HG03342 (cell line): ENCODE data around the gene KCNK7.
A peak's percentile ranks its signal among the peaks of the same experiment; 100 is the strongest.
"Not testable (repeated sequence)": the region's sequence is repeated elsewhere in the genome, so short reads cannot be mapped to it uniquely, and the experiment has no call there.

Experiments used
- ATAC-seq: cut with Tn5 transposase; IDR thresholded peaks from one replicate; pipeline ENCODE4 v1.9.1; 2021; ENCODE audit warnings: mild to moderate bottlenecking, moderate library complexity; ENCODE audit not compliant: unreplicated experiment

Gene KCNK7

GRCh38 chr11:65595543-65596281 lies at the start of gene KCNK7:
TSS of gene KCNK7 (minus strand) at chr11:65595800. CDS start at chr11:65595772, 28 bp downstream.
- no peak for ATAC-seq

GRCh38 chr11:65644837-65645236 lies 49.2 kb upstream of the KCNK7 start:
- ATAC-seq, result no peak

GRCh38 chr11:65643971-65644370 lies 48.4 kb upstream of the KCNK7 start:
- no peak for ATAC-seq

GRCh38 chr11:65642014-65642671 lies 46.5 kb upstream of the KCNK7 start:
- no peak for ATAC-seq

GRCh38 chr11:65641297-65642013 lies 45.9 kb upstream of the KCNK7 start:
- no peak for ATAC-seq

- no peak for ATAC-seq
These were observed 45.1 kb upstream of the KCNK7 start for GRCh38 chr11:65640483-65641296.

GRCh38 chr11:65639623-65640482 lies 44.3 kb upstream of the KCNK7 start:
- ATAC-seq, result peak; percentile 40

GRCh38 chr11:65639228-65639597 lies 43.6 kb upstream of the KCNK7 start:
- ATAC-seq, result not testable (repeated sequence)

- ATAC-seq, result peak; percentile 36
These were observed 42.3 kb upstream of the KCNK7 start, which contains the start of gene SIPA1 for GRCh38 chr11:65637794-65638419. TSS of gene SIPA1 (plus strand) at chr11:65638101. CDS start at chr11:65640922, 2,821 bp downstream.

- no peak for ATAC-seq
These were observed 41.5 kb upstream of the KCNK7 start for GRCh38 chr11:65637032-65637557.

GRCh38 chr11:65636108-65637031 lies 40.8 kb upstream of the KCNK7 start:
- ATAC-seq, result no peak

- ATAC-seq, result no peak
These were observed 39.5 kb upstream of the KCNK7 start for GRCh38 chr11:65634905-65635731.

- ATAC-seq, result no peak
These were observed 38.8 kb upstream of the KCNK7 start for GRCh38 chr11:65634440-65634839.

- ATAC-seq, result no peak
These were observed 38.5 kb upstream of the KCNK7 start for GRCh38 chr11:65634109-65634436.

GRCh38 chr11:65633390-65634108 lies 37.9 kb upstream of the KCNK7 start:
- no peak for ATAC-seq

- ATAC-seq, result no peak
These were observed 34.6 kb upstream of the KCNK7 start for GRCh38 chr11:65630215-65630614.

GRCh38 chr11:65629579-65629978 lies 34.0 kb upstream of the KCNK7 start:
- no peak for ATAC-seq
